K562 (cell line): Measurements from ENCODE around the gene METTL3. TPM values are rescaled to one million over a fixed set of nuclear protein-coding genes. Genes with fewer than 3 reads are reported as not detected.
A peak's percentile ranks its signal among the peaks of the same experiment; 100 is the strongest.

ENCODE experiments used
- ARID3A ChIP-seq: IDR thresholded peaks from 2 replicates; pipeline ENCODE4 v1.6.1; 2012; ENCODE audit warnings: low read depth, low read length, improper control_type of control experiment, borderline replicate concordance
- CBX2 ChIP-seq: fragments of 200-600 bp; sonication (generic); IDR thresholded peaks from one replicate; pipeline ENCODE4 v1.6.1; 2012; ENCODE audit warnings: mild to moderate bottlenecking, low read length, inconsistent platforms; ENCODE audit not compliant: insufficient read depth, poor library complexity, severe bottlenecking
- CCAR2 ChIP-seq: fragments of 200-400 bp; formaldehyde crosslinking; IDR thresholded peaks from 2 replicates; pipeline ENCODE4 v1.6.1; 2017; ENCODE audit warnings: mild to moderate bottlenecking, low read depth, low read length
- COPS2 ChIP-seq: fragments of 450-650 bp; conservative IDR thresholded peaks from 2 replicates; pipeline ENCODE4 v1.6.1; 2016; ENCODE audit warnings: mild to moderate bottlenecking, moderate library complexity
- DNMT1 ChIP-seq: fragments of 450-650 bp; IDR thresholded peaks from 2 replicates; pipeline ENCODE4 v1.6.1; 2016; ENCODE audit warnings: antibody characterized with exemption, mild to moderate bottlenecking
- GABPB1 ChIP-seq: sonication (generic); formaldehyde crosslinking; IDR thresholded peaks from 2 replicates; pipeline ENCODE4 v1.8.0; 2022; ENCODE audit warnings: mild to moderate bottlenecking, missing genetic modification reagents
- HLTF ChIP-seq: fragments of 450-650 bp; IDR thresholded peaks from 2 replicates; pipeline ENCODE4 v1.6.1; 2016
- MIER1 ChIP-seq: fragments of 450-650 bp; IDR thresholded peaks from 2 replicates; pipeline ENCODE4 v1.6.1; 2016; ENCODE audit warnings: antibody characterized with exemption, mild to moderate bottlenecking, low read depth
- MTF1 ChIP-seq: fragments of 250-450 bp; sonication (Bioruptor Pico); IDR thresholded peaks from 2 replicates; pipeline ENCODE4 v1.9.0; 2021; ENCODE audit warnings: moderate library complexity, mild to moderate bottlenecking, inconsistent platforms, borderline replicate concordance
- NONO ChIP-seq, 2 experiments: fragments of 200-400 bp in 1 of 2; fragments of 450-650 bp in 1 of 2; formaldehyde crosslinking in 1 of 2; IDR thresholded peaks; 2 replicates each; pipeline ENCODE4 v1.6.1; 2017; ENCODE audit warnings: low read depth in 2 of 2, mild to moderate bottlenecking in 2 of 2, moderate library complexity in 2 of 2, low read length in 1 of 2
- POLR2B ChIP-seq: fragments of 450-650 bp; IDR thresholded peaks from 2 replicates; pipeline ENCODE4 v1.6.1; 2018; ENCODE audit warnings: low read depth; ENCODE audit not compliant: partially characterized antibody
- RAD21 ChIP-seq, 2 experiments: fragments of 250-450 bp in 1 of 2; fragments of 450-650 bp in 1 of 2; sonication (Bioruptor Pico) in 1 of 2; formaldehyde crosslinking in 1 of 2; IDR thresholded peaks in 1 of 2; conservative IDR thresholded peaks in 1 of 2; 2 replicates each; pipeline versions ENCODE4 v1.4.0 to v1.8.0; 2020 to 2022; ENCODE audit warnings: mild to moderate bottlenecking in 2 of 2, moderate library complexity in 1 of 2
- RBBP5 ChIP-seq: fragments of 200-600 bp; sonication (generic); IDR thresholded peaks from 2 replicates; pipeline ENCODE4 v1.6.1; 2012; ENCODE audit warnings: borderline replicate concordance, mild to moderate bottlenecking, low read length, control low read depth, inconsistent platforms; ENCODE audit not compliant: insufficient read depth, poor library complexity, severe bottlenecking
- SOX6 ChIP-seq: fragments of 450-650 bp; IDR thresholded peaks from 2 replicates; pipeline ENCODE4 v1.6.1; 2014; ENCODE audit warnings: mild to moderate bottlenecking
- ZFX ChIP-seq: sonication (generic); formaldehyde crosslinking; IDR thresholded peaks from 2 replicates; pipeline ENCODE4 v1.8.0; 2022; ENCODE audit warnings: mild to moderate bottlenecking, missing genetic modification reagents, moderate library complexity
- ZKSCAN1 ChIP-seq: fragments of 150-350 bp; IDR thresholded peaks from 2 replicates; pipeline ENCODE4 v1.6.1; 2016; ENCODE audit warnings: low read depth, low read length
- ZNF778 ChIP-seq: fragments of 450-650 bp; formaldehyde crosslinking; IDR thresholded peaks from 2 replicates; pipeline ENCODE4 v1.4.0; 2020; ENCODE audit warnings: mild to moderate bottlenecking, moderate library complexity
- ZNF785 ChIP-seq: fragments of 250-450 bp; sonication (Bioruptor Pico); IDR thresholded peaks from 2 replicates; pipeline ENCODE4 v1.4.0; 2020; ENCODE audit warnings: mild to moderate bottlenecking
- polyA plus RNA-seq, 8 experiments: library from polyadenylated mRNA; depleted of rRNA in 4 of 8; stranded (reverse) in 5 of 8; unstranded in 3 of 8; fragments of >200 nt; fragmentation: Nextera tagmentation in 2 of 8; fragmentation: Illumina TruSeq in 1 of 8; extraction: Ambion mirVana in 2 of 8; extraction: Trizol in 1 of 8; gene quantifications; 2 replicates each; pipeline versions ENCODE4 v1.2.1 to v1.2.3, GENCODE V29; 2011 to 2014; ENCODE audit warnings: inconsistent platforms in 1 of 8, missing spikeins in 1 of 8
- total RNA-seq, 7 experiments: library from RNA; depleted of rRNA in 6 of 7; stranded (reverse); fragments of >200 nt in 6 of 7; fragmentation: Illumina TruSeq in 2 of 7; extraction: Trizol in 2 of 7; gene quantifications; 2 replicates each; pipeline versions ENCODE4 v1.2.1 to v1.2.3, GENCODE V29; 2011 to 2021; ENCODE audit warnings: low replicate concordance in 1 of 7
- TF ChIP-seq, protein P1 (sequence below): sonication (generic); formaldehyde crosslinking; IDR thresholded peaks from 2 replicates; pipeline ENCODE4 v1.4.0; 2020; ENCODE audit warnings: mild to moderate bottlenecking, missing genetic modification reagents
- TF ChIP-seq, protein P2 (sequence below), 3 experiments: IDR thresholded peaks in 2 of 3; conservative IDR thresholded peaks in 1 of 3; 2 replicates each; pipeline ENCODE4 v1.5.1; 2011 to 2012; ENCODE audit warnings: low read length in 3 of 3, mild to moderate bottlenecking in 3 of 3, control low read depth in 2 of 3, improper control_type of control experiment in 1 of 3, inconsistent platforms in 1 of 3, low read depth in 1 of 3, mixed read lengths in 1 of 3, moderate library complexity in 1 of 3; ENCODE audit not compliant: insufficient read depth in 2 of 3
- TF ChIP-seq, protein P3 (sequence below): sonication (generic); formaldehyde crosslinking; IDR thresholded peaks from 2 replicates; pipeline ENCODE4 v1.8.0; 2022; ENCODE audit warnings: mild to moderate bottlenecking, missing genetic modification reagents

The METTL3 gene
- total and polyA plus RNA-seq, 9 of the 15 experiments (the other 6 are each of a cell fraction or from before 2014, with no cell fraction given), result 42.1 to 151 (median 65.7) TPM

GRCh38 chr14:21455912-21456667, 55.0 kb downstream of the METTL3 start, which contains the start of gene CHD8 (continued):
- TF ChIP-seq RBBP5 (peak; percentile 72), POLR2B (peak; percentile 61), HLTF (no peak), GABPB1 (0 out of 2 replicates have a peak, but pooled peaks have one; percentile 19), ZKSCAN1 (0 out of 2 replicates have a peak, but pooled peaks have one; percentile 6), ZFX (CRISPR knock-in tag) (peak; percentile 49; the same call in 1 of the 2 replicates), CBX2 (no peak), MTF1 (CRISPR knock-in tag) (no peak), ZNF778 (CRISPR knock-in tag) (no peak), COPS2 (no peak), SOX6 (peak; percentile 10; the same call in 1 of the 2 replicates), CCAR2 (no peak), ARID3A (no peak), RAD21 (CRISPR knock-in tag; conservative IDR thresholded peaks at IDR 0.05 in 1 of 2, IDR thresholded peaks at IDR 0.05 in 1 of 2) (peak in 1 of 2 experiments; percentile 37; a peak in 3 of 4 replicates), MIER1 (no peak), DNMT1 (no peak), ZNF785 (no peak), NONO (IDR thresholded peaks at IDR 0.05; ENCODE audit: low read depth in 2 of 2, low read length in 1 of 2) (peak in 1 of 2 experiments; percentile 52; a peak in 1 of 4 replicates)
- TF ChIP-seq, protein P1, sequence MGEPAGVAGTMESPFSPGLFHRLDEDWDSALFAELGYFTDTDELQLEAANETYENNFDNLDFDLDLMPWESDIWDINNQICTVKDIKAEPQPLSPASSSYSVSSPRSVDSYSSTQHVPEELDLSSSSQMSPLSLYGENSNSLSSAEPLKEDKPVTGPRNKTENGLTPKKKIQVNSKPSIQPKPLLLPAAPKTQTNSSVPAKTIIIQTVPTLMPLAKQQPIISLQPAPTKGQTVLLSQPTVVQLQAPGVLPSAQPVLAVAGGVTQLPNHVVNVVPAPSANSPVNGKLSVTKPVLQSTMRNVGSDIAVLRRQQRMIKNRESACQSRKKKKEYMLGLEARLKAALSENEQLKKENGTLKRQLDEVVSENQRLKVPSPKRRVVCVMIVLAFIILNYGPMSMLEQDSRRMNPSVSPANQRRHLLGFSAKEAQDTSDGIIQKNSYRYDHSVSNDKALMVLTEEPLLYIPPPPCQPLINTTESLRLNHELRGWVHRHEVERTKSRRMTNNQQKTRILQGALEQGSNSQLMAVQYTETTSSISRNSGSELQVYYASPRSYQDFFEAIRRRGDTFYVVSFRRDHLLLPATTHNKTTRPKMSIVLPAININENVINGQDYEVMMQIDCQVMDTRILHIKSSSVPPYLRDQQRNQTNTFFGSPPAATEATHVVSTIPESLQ (CRISPR knock-in tag), result 0 out of 2 replicates have a peak, but pooled peaks have one; percentile 10
- TF ChIP-seq, protein P2, sequence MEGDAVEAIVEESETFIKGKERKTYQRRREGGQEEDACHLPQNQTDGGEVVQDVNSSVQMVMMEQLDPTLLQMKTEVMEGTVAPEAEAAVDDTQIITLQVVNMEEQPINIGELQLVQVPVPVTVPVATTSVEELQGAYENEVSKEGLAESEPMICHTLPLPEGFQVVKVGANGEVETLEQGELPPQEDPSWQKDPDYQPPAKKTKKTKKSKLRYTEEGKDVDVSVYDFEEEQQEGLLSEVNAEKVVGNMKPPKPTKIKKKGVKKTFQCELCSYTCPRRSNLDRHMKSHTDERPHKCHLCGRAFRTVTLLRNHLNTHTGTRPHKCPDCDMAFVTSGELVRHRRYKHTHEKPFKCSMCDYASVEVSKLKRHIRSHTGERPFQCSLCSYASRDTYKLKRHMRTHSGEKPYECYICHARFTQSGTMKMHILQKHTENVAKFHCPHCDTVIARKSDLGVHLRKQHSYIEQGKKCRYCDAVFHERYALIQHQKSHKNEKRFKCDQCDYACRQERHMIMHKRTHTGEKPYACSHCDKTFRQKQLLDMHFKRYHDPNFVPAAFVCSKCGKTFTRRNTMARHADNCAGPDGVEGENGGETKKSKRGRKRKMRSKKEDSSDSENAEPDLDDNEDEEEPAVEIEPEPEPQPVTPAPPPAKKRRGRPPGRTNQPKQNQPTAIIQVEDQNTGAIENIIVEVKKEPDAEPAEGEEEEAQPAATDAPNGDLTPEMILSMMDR (IDR thresholded peaks at IDR 0.05 in 2 of 3, conservative IDR thresholded peaks at IDR 0.05 in 1 of 3; ENCODE audit: insufficient read depth in 2 of 3, low read depth in 1 of 3, low read length in 3 of 3), result peak; percentile 61 to 80 (median 77)
- TF ChIP-seq, protein P3, sequence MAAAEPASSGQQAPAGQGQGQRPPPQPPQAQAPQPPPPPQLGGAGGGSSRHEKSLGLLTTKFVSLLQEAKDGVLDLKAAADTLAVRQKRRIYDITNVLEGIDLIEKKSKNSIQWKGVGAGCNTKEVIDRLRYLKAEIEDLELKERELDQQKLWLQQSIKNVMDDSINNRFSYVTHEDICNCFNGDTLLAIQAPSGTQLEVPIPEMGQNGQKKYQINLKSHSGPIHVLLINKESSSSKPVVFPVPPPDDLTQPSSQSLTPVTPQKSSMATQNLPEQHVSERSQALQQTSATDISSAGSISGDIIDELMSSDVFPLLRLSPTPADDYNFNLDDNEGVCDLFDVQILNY (CRISPR knock-in tag), result no peak
